ENCODE measurements around the gene STEAP4.

DNA sequence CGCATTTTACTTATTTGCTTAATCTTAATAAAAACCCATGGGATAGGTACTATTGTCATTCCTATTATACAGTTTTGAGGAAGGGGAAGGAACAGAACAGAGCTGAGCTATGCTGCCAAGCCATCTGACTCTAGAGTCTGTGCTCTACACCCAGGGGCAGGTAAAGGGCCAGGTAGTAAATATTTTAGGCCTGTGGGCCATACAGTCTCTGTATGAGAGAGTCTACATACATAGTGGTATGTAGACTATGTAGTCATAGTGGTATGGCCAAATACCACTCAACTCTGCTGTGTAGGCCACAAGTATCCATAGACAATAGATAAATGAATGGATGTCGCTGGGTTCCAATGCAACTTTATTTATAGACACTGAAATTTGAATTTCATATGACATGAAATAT is 83.4 kb downstream of the STEAP4 start:
- no peak for TF ChIP-seq EZH2 (IDR thresholded peaks at IDR 0.05)
- no peak for TF ChIP-seq POLR2AphosphoS5 (IDR thresholded peaks at IDR 0.05; ENCODE audit: borderline replicate concordance, low read depth, low read length)
- TF ChIP-seq FOXP2 (optimal IDR thresholded peaks at IDR 0.05; ENCODE audit: control extremely low read depth, extremely low read length, insufficient read depth): no peak

Measured in SK-N-MC (cell line).